Ascending aorta (tissue), 2 donors: ENCODE data around the gene PTPRN2. TPM values are rescaled to one million over a fixed set of nuclear protein-coding genes. Genes with fewer than 3 reads are reported as not detected.

Experiments
- DNase-seq, 2 donors: peaks; one replicate each; pipeline ENCODE4 v3.0.0-alpha.2; 2019; ENCODE audit warnings: low spot score in 2 of 2
- H3K27ac ChIP-seq, 2 donors: fragments of 200-600 bp; sonication (generic); one replicate each; pipeline ENCODE4 v1.5.1; 2016 to 2017; ENCODE audit warnings: mild to moderate bottlenecking in 1 of 2
- H3K27me3 ChIP-seq: fragments of 200-600 bp; sonication (generic); one replicate; pipeline ENCODE4 v1.5.1; 2017
- H3K36me3 ChIP-seq, 2 donors: fragments of 200-600 bp; sonication (generic); one replicate each; pipeline ENCODE4 v1.5.1; 2016
- H3K4me1 ChIP-seq, 2 donors: fragments of 200-600 bp; sonication (generic); one replicate each; pipeline ENCODE4 v1.5.1; 2016 to 2017; ENCODE audit warnings: mild to moderate bottlenecking in 1 of 2
- H3K4me3 ChIP-seq, 2 donors: fragments of 200-600 bp; sonication (generic); one replicate each; pipeline ENCODE4 v1.5.1; 2016 to 2017; ENCODE audit warnings: mild to moderate bottlenecking in 1 of 2
- H3K9me3 ChIP-seq, 2 donors: fragments of 200-600 bp; sonication (generic); one replicate each; pipeline ENCODE4 v1.5.1; 2016
- CTCF ChIP-seq, 3 experiments: fragments of 200-600 bp in 2 of 3; fragments of 450-650 bp in 1 of 3; sonication (generic) in 2 of 3; IDR thresholded peaks; one replicate each; pipeline ENCODE4 v1.5.1; 2016 to 2019; ENCODE audit warnings: antibody characterized with exemption in 3 of 3, mild to moderate bottlenecking in 1 of 3, moderate library complexity in 1 of 3
- intact Hi-C: fragments of 100-400 bp; cut with DNase I; formaldehyde crosslinking; loops from one replicate; pipeline ENCODE4 v1.15.1; 2023
- total RNA-seq: library from RNA; depleted of rRNA; stranded (reverse); fragments of >200 nt; gene quantifications from one replicate; pipeline ENCODE4 v1.1.0, GENCODE V29; 2016

The PTPRN2 gene
- total RNA-seq, 1 donor from 2014 or later: 7.3 TPM

- no peak for TF ChIP-seq CTCF (IDR thresholded peaks at IDR 0.05)
- Histone ChIP-seq H3K27me3 (no peaks in the 10 kb centered on the region), H3K27ac (no peak overlapping the region), H3K4me3 (no peak overlapping the region), H3K4me1 (no peaks in the 10 kb centered on the region), H3K9me3 (no peaks in the 10 kb centered on the region), H3K36me3 (no peaks in the 10 kb centered on the region)
- no peak for DNase-seq
- intact Hi-C loops: no loop called here
Observed at GRCh38 chr7:158550886-158551452, 36.7 kb downstream of the PTPRN2 start.

- DNase-seq: no peak
- Histone ChIP-seq H3K4me1 (no peaks in the 10 kb centered on the region), H3K27me3 (no peaks in the 10 kb centered on the region), H3K27ac (no peak overlapping the region), H3K36me3 (no peaks in the 10 kb centered on the region), H3K4me3 (no peak overlapping the region), H3K9me3 (no peaks in the 10 kb centered on the region)
- no peak for TF ChIP-seq CTCF (IDR thresholded peaks at IDR 0.05)
- intact Hi-C loops: no loop called here
Observed at GRCh38 chr7:158550394-158550700, 37.3 kb downstream of the PTPRN2 start.

GRCh38 chr7:158549616-158550393 is 37.8 kb downstream of the PTPRN2 start:
- Histone ChIP-seq H3K27me3 (no peaks in the 10 kb centered on the region), H3K4me3 (no peak overlapping the region), H3K36me3 (no peaks in the 10 kb centered on the region), H3K9me3 (no peaks in the 10 kb centered on the region), H3K4me1 (no peaks in the 10 kb centered on the region), H3K27ac (no peak overlapping the region)
- DNase-seq: no peak
- no peak for TF ChIP-seq CTCF (IDR thresholded peaks at IDR 0.05)
- intact Hi-C loops: no loop called here

GRCh38 chr7:158549176-158549615 is 38.4 kb downstream of the PTPRN2 start:
- intact Hi-C loops: no loop called here
- no peak overlapping the region for H3K4me3 ChIP-seq

GRCh38 chr7:158548726-158549125 is 38.9 kb downstream of the PTPRN2 start:
- Histone ChIP-seq H3K27me3 (no peaks in the 10 kb centered on the region), H3K36me3 (no peaks in the 10 kb centered on the region)

More at GRCh38 chr7:158549176-158549615, 38.4 kb downstream of the PTPRN2 start:
- Histone ChIP-seq H3K36me3 (no peaks in the 10 kb centered on the region), H3K4me1 (no peaks in the 10 kb centered on the region), H3K27me3 (no peaks in the 10 kb centered on the region), H3K27ac (no peak overlapping the region), H3K9me3 (no peaks in the 10 kb centered on the region)
- no peak for TF ChIP-seq CTCF (IDR thresholded peaks at IDR 0.05)
- DNase-seq: no peak

More at GRCh38 chr7:158548726-158549125, 38.9 kb downstream of the PTPRN2 start:
- no peak overlapping the region for H3K27ac ChIP-seq
- intact Hi-C loops: no loop called here
- no peaks in the 10 kb centered on the region for H3K9me3 ChIP-seq
- DNase-seq: no peak
- H3K4me3 ChIP-seq: no peak overlapping the region
- H3K4me1 ChIP-seq: no peaks in the 10 kb centered on the region
- TF ChIP-seq CTCF (IDR thresholded peaks at IDR 0.05): no peak
